DMS53 (cell line): ENCODE data around the gene TNFSF4.

Experiments
- DNase-seq: peaks from one replicate; lab custom pipeline; 2025; lab: John Stamatoyannopoulos, UW

The TNFSF4 gene

DNA sequence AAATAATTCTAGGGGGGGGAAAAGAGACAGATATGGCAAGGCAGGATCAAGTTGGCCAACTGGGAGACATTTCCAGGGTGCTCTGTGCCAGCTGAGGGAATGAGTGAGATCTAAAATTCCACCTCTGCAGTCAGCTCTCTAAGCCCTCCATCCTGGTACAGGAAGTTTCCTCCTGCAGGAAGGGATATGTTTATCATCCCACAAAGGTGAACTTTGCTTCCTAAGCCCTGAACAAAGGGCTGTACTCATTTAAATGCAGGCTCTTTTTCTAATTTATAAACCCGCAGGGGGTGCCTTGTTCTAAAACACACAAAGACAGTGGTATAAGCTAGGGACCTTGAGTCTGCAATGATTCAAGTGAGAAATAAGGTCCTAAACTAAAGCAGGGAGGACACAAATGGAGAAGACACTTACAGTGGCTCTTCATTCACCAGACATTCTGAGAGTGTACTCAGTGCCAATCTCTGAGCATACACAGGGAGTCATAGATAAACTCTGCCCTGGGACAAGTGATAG, 3.6 kb upstream of the TNFSF4 start:
- DNase-seq, result no peak

DNA sequence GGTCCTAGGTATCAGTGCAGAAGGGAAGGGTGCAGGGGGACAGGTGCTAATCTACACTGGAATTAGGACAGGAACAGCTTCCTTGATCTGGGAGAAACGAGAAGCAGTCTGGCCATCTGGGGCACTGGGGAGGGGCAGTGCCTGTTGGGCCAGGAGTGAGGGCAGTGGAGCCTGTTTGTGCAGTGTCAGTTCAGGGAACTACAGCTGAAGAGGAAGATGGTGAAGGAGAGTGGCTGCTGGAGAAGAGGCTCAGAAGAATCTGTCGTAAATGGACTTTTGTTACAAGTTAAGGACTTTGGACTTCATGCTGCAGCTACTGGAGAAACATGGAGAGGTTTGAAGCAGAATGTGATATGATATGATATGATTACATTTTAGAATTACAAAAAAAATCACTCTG, 3.2 kb upstream of the TNFSF4 start:
- DNase-seq, result no peak

DNA sequence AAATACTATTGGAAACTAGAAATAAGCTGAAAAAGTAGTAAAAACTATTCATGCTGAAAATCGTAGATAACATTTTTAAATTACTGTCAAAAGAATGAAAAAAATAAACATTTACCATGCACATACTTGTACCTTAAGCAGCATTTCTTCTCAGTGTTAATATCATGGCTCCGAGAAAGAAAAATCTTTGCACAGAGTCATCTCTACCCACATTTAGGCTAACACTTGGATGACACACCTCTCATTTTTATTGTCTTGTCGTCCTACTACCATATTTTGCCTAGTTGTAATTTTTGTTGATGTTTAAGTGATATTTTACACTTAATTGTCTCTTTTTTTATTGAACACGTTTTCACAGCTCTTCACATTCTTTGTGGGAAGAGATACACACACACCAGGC, 1.7 kb upstream of the TNFSF4 start:
- no peak for DNase-seq

DNA sequence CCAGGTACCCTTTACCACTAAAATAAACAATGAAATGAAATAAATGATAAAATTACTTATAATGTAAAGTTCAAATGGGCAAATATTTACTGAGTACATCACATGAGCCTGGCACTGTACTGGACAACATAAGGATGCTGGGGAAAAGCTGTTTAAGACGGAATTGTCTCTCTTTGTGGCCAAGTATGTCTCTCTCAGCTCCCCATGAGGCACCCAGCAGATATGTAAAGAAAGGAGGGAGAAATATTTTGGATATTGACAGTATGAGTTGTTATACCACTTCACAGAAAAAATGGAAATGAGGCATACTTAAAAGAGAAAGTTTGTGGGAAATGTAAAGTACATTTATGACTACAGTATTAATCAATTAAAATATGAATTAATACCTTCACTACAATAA, 1.0 kb upstream of the TNFSF4 start:
- DNase-seq, result no peak

DNA sequence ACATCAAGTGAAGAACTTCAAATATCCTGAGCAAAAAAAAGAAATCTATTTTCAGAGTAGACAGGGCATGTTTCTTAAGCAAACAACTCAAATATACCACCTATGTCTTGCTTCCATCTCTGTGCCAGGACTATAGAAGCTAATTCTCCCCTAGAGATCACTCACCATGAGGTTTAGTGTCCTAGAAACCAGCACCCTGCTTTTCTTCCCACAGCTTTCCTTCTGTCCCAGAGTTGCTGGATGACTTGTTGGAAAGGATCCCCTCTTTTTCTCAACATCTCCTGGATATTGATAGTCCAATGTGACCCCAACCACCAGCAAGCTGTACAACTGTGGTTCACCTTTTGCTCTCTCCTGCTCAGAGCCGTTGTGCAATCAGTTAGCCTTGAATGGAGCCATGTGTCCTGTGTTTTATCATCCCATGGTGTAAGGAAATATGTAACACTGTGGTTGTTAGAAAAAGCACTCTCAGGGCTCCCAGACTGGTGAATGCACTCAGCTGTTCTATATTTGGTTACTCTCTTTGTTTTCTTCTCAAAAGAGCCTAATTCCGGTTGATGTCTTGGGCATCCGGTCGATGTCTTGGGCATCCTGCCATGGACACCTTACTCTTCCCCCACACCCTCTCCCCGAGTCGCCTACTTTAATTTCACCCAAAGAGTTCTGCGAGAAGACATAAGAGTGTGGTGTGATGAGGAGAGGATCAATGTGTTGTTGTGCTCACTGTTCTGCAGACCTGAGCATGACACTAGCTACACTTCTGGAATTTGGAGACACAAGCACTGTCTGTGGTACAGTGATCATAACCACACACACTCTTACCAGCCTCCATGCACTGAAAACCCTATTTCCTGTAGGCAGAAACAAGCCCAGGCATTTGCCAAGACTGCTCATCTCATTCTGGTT, 1.7 kb downstream of the TNFSF4 start:
- no peak for DNase-seq

DNA sequence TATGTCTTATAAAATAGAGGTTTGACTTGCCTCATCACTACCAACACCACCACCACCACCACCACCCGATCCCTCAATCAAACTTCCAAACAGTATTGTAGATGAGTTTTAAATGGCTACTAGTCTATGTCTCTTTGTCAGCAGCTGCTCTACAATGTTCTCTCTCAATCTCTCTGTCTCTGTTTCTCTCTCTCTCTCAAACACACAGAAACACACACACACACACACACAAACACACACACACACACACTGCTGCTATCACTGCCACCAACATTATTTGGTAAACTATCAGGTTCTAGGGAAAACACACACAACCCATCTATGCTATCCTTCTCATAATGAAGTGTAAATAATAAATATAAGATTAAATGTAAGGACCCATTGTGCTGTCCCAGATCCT, 2.4 kb downstream of the TNFSF4 start:
- DNase-seq, result no peak

DNA sequence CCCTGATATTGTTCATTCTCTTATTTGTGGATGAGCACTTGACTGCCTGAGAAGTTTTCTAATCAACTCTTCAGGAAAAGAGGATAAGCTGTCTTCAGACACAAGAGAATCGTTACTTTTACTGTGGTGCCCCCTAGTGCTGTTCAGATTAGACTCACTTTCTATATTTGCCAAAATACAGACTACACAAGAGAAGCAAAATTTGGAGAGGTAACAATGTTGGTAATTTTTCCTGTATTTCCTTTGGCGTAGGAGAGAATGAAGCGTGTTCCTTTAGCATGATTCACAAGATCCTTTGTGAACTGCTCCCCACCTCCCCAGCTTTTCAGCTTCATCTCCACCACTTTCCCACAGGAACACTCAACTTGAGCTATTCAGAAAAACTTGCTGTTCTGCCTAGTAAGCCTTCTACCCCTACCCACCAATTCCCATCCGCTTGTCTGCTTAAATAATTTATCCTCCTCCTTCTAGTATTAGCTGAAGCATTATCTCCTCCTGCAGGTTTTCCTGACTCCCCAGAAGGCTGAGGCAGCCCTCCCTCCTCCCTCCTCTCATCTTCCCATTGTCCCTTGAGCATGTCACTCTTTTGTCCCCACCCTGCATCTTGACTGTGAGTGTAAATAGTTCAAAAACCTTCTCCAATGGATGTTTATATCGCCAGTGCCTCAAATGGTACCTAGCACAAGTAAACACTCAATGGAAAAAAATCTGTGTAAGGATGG, 4.5 kb downstream of the TNFSF4 start:
- peak; percentile 76 for DNase-seq

DNA sequence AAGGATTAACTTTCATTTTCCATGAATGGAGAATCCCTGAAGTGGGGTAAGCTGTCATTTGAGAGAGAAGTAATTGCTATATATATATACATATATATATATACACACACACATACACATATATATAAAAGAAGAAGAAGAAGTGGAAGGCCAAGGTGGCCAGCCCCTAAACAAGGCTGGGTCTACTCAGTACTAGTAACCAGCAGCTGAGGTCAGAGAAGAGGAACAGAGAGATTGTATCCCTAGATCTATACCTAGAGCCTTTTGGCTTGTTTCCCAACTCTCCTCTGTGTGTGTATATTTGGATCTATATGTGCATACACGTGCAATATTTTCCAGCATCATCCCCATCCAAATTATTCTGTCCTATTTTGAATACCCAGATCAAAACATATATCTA, 5.2 kb downstream of the TNFSF4 start:
- DNase-seq, result no peak

DNA sequence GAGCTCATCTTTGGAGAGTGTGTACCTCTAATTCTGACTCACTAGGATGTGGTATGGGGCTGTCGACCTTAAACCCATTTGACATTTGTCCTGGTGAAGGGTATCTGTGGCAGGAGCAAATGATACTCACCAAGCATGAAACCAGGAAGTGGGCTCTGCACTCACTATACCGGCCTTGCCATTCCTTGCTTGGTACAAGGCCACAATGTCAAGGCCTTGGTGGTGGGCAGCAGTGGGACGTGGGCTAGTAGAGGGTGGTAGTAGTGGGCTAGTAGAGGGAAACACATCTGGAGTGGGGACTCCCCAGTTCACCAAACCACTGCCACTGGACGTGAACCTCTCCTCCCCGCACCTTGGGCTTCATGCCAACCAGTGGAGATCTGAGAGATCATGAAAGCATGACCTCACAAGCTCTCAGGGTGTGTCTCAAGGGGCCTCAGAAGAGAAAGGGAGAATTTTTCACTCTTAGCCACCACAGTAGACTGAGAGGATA, 11.5 kb downstream of the TNFSF4 start:
- no peak for DNase-seq

DNA sequence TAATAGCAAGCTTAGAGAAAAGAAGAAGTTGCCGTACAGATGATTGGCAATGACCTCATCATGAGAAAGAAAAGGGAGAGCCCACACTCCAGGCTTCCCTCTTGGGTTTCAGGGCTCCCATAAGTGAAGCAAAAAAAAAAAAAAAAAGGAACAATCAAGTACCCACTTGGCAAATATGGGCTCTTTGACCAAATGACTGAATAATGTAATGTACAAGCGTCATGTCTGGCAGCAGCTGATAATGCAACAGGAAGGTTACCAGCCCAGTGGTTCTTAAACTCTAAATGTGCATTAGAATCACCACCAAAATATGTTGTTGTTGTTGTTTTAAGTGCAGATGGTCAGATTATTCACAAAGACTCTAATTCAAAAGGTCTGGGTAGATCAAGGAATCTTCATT, 13.5 kb downstream of the TNFSF4 start:
- DNase-seq, result no peak

DNA sequence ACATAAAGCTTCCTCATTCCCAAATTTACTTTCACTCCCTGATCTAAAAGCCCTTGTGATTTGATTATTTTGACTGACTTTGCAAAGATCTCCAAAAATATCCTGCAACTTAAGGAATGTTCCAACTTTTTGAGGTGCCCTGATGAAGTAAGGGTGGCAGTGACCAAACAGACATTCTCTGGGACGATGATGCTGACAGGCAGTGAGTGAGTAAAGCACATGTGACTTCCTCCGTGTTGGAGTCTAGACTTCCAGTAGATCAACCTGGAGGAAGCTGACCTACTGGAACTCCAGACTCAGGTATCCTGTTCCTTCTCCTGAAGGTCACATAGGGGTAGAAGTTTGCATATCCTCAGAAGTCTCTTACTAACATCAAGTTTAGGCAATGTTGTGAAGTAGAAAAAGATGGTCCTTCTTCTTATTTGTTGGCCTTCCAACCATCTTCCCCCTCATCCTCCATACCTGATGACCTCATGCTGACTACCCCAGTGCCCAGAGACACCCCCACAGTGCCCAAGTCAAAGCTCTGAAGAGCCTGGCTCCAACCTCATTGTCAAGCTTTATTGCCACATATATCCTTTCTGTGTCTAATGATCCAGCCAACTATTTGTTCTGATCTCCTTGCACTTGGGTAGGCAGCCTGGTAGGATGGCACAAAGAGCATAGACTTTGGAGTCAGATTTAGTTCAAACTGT, 16.0 kb downstream of the TNFSF4 start:
- peak; percentile 28 for DNase-seq

DNA sequence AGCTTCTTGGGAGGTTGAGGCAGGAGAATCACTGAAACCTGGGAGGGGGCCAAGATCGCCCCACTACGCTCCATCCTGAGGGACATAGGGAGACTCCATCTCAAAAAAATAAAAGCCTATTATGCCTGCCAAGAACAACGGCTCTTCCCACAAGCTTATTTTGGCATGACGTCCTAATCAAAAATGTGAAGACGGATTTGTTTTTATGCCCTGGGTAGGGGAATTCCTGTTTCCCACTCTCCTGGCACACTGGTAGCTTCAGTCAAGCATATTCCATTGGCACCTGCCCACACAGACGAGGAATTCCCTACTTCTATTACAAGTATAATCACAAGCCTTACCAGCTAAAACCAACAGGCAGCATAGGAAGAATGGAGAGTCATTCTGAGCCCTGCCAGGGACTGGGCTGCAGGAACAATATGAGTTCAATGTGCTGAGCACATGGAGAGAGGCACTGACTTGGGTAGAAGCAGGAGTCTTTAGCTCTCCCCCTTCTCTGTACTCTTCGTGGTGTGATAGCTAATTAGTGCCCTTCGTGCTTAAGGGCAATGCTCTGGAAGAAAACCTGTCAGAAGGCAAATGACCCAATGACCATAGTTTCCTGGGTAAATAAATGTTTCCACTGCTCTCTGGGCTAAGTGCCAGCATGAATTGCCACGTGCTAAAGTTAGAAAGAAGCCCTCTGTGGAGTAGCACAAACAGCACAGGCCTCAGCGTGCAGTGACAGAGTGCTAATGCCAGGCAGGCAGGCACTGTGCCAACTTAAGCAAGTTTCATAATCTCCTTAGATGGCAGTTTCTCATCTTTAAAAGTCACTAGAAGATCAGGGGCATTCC, 16.8 kb downstream of the TNFSF4 start:
- DNase-seq, result peak; percentile 84

DNA sequence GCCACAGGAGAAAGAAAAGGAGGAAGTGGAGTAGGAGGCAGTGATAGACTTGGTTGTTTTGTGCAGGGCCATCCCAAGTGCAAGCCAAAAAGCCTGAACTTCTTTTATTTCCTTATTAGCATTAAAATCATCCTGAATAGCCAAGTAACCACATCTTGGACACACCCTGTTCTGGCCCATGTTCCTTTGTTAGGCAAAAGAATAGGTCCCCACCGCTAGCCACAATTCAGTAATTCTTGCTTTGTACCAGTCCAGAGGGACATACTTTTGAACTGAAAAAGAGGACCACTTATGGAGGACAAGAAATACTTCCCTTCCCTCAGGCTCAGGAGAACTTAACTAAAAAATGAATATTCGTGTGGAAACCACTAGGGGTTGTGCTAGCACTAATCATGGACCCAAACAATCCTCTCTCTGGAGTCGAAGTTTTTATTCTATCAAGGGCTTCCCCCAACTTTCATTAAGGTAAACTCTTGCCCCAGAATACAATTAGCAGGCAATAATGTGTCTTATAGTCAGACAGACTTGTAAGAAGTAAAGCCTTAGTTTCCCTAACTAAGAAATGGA, 19.4 kb downstream of the TNFSF4 start:
- DNase-seq, result no peak

DNA sequence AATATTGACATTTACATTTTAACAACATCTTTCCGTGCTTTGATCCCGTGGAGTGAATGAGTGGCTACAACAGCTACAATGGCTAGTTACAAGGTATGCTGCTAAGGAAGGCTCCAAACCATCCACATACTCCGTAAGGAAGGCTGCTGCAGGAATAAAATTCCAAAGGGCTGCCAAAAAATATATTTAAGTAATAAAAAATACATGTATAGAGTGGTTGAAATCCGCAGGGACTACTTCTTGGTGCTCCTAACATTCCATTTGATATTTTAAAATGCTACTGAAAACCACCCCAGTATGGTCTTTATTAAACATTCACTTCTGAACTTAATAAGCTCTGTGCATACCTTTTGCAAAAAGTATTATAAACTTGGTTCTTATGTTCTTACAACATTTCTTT, 25.3 kb downstream of the TNFSF4 start:
- DNase-seq, result no peak

DNA sequence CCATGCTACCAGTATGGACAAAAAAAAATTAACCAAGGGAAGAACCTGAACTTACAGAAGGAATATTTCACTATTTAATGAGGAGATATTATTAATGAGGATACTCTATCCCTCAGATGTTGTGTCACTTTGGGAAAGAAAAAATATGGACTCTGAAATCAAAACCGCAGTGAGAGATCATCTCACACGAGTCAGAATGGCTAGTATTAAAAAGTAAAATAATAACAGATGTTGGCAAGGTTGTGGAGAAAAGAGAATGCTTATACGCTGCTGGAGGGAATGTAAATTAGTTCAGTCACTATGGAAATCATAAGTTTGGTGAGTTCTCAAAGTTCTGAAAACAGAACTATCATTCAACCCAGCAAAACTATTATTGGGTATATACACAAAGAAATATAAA, 30.9 kb downstream of the TNFSF4 start:
- DNase-seq, result no peak

DNA sequence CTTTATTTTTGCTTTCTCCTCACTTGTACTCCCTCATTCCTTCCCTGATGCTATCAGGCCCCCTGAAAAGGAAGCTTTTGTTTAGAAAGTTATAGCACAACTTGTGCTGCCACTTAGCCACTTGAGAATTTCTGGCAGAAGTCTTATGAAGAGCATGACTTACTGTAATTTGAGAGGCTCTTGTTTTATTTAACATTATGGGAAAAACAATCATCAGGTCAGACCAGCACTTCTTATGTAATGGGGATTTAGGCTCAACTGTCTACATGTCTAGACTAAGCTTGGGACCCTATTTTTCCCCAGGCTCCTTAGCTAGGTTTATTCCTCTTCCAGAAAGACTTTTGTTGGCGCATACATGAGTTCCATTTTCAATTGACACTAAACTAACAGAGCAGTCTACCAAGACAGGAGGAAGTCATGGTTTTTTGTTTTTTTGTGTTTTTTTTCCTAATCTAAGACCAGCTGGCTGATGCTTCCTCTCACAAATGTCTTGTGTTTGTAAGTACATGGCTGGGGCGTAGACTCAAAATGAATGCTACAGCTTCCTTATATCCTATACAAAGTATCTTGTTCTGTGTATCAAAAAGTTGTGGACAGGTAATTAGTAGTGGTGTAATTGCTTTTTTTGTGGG, 31.5 kb downstream of the TNFSF4 start:
- DNase-seq, result peak; percentile 44

DNA sequence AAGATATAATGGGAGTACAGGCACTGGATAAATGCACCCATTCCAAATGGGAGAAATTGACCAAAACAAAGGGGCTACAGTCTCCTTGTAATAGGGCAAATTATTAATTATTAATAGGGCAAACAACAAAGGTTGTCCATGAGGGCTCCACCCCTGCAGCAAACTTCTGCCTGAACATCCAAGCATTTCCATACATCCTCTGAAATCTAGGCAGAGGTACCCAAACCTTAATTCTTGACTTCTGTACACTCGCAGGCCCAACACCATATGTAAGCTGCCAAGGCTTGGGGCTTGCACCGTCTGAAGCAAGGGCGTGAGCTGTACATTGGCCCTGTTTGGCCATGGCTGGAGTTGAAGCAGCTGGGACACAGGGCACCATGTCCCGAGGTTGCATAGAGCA, 33.7 kb downstream of the TNFSF4 start:
- no peak for DNase-seq

DNA sequence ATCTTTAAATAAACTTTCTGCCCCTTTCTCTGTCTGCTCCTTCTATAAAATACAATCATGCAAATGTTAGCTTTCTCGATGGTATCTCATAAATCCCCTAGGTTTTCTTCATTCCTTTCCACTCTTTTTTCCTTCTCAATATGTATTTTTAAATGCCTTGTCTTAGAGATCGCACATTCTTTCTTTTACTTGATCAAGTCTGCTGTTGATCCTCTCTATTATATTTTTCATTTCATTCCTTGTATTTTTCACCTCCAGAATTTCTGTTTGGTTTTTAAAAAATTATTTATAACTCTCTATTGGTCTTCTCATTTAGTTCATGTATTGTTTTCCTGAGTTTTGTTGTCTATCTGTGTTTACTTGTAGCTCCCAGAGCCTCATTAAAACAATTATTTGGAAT, 36.0 kb downstream of the TNFSF4 start:
- no peak for DNase-seq

DNA sequence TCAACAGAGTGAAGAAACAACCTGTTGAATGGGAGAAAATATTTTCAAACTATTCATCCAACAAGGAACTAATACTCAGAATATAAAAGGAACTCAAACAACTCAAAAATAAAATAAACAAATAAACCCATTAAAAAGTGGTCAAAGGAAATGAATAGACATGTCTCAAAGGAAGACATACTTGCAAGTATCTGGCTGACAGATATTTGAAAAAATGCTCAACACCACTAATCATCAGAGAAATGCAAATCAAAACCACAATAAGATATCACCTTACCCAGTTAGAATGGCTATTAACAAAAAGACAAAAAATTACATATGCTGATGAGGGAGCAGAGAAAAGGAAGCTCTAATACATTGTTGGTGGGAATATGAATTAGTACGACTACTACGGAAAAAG, 38.2 kb downstream of the TNFSF4 start:
- no peak for DNase-seq

DNA sequence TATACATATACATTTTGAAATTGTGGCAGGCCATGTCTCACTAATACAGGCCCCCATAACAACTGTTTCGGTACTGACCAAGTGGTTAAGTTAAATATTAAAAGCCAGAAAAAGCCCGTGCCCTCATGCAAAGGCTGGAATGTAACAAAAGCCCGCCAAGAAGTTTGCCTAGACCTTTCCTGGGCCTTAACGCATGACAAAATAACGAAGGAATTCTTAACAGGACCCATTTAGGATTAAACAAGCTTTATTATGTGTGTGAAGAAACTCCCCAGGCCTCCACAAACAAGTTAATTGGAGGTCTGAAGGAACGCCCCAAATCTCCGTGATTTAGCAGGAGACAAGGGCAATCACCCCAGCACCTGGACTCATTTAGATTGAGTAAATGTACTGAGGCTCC, 42.4 kb downstream of the TNFSF4 start:
- no peak for DNase-seq

DNA sequence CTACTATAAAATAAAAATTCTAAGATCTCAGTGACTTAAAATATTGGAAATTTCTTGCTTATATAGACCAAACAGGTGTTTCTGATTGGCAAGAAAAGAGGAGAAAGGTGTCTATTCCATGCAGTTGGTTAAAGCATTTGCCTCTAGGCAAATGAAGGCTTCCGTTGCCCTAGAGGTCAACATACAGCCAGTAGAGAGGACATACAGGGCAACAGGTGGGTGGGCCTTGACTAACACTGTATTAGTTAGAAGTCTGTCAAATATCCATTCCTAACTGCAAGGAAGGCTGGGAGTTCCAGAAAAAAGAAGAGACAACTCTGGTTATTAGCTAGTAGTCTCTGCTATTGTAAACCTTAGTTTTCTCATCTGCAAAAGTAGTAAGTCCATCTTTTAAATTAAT, 43.0 kb downstream of the TNFSF4 start:
- no peak for DNase-seq
